Loucy (cell line): Measurements from ENCODE around the gene FMNL2.

Experiments
- H2AFZ ChIP-seq: fragments of 200-600 bp; sonication (generic); 2 replicates; pipeline ENCODE4 v1.6.0; 2016; ENCODE audit warnings: antibody characterized with exemption, mild to moderate bottlenecking, low read length, moderate library complexity
- H3F3A ChIP-seq: fragments of 200-600 bp; 2 replicates; pipeline ENCODE4 v1.6.0; 2016; ENCODE audit warnings: antibody characterized with exemption, low read depth, mild to moderate bottlenecking
- H3K27me3 ChIP-seq: fragments of 200-600 bp; sonication (generic); 2 replicates; pipeline ENCODE4 v1.6.1; 2014; ENCODE audit warnings: low read length, mild to moderate bottlenecking; ENCODE audit not compliant: insufficient read depth, poor library complexity, severe bottlenecking
- H3K36me3 ChIP-seq: fragments of 200-600 bp; sonication (generic); 2 replicates; pipeline ENCODE4 v1.6.1; 2016; ENCODE audit warnings: low read length; ENCODE audit not compliant: insufficient read depth
- H3K4me1 ChIP-seq: fragments of 200-600 bp; sonication (generic); 2 replicates; pipeline ENCODE4 v1.5.1; 2014; ENCODE audit warnings: low read length, mild to moderate bottlenecking; ENCODE audit not compliant: insufficient read depth, poor library complexity, severe bottlenecking
- H3K4me2 ChIP-seq: fragments of 200-600 bp; sonication (generic); 2 replicates; pipeline ENCODE4 v1.6.0; 2014; ENCODE audit warnings: antibody characterized with exemption, low read length, low read depth, mild to moderate bottlenecking; ENCODE audit not compliant: poor library complexity, severe bottlenecking
- H3K4me3 ChIP-seq: fragments of 200-600 bp; sonication (generic); 2 replicates; pipeline ENCODE4 v1.5.1; 2014; ENCODE audit warnings: low read length, mild to moderate bottlenecking, mixed read lengths; ENCODE audit not compliant: poor library complexity, severe bottlenecking
- H3K79me2 ChIP-seq: fragments of 200-600 bp; sonication (generic); 2 replicates; pipeline ENCODE4 v1.6.1; 2014; ENCODE audit warnings: low read length; ENCODE audit not compliant: insufficient read depth
- H3K9ac ChIP-seq: fragments of 200-600 bp; sonication (generic); 2 replicates; pipeline ENCODE4 v1.6.0; 2014; ENCODE audit warnings: mild to moderate bottlenecking, low read depth, low read length, moderate library complexity; ENCODE audit not compliant: poor library complexity, severe bottlenecking
- H3K9me2 ChIP-seq: fragments of 200-600 bp; sonication (generic); replicated peaks from 2 replicates; pipeline ENCODE4 v1.6.1; 2016; ENCODE audit warnings: low read depth, low read length, mixed read lengths
- H3K9me3 ChIP-seq: fragments of 200-600 bp; sonication (generic); 2 replicates; pipeline ENCODE4 v1.6.1; 2014; ENCODE audit warnings: mild to moderate bottlenecking, antibody characterized with exemption, low read length, low read depth; ENCODE audit not compliant: insufficient read depth
- H4K20me1 ChIP-seq: fragments of 200-600 bp; sonication (generic); 2 replicates; pipeline ENCODE4 v1.6.0; 2014; ENCODE audit warnings: antibody characterized with exemption, low read length, mild to moderate bottlenecking; ENCODE audit not compliant: insufficient read depth, poor library complexity, severe bottlenecking
- CTCF ChIP-seq: fragments of 200-600 bp; sonication (generic); conservative IDR thresholded peaks from 2 replicates; pipeline ENCODE4 v1.5.1; 2014; ENCODE audit warnings: mild to moderate bottlenecking, antibody characterized with exemption, low read length
- EZH2phosphoT487 ChIP-seq: fragments of 200-600 bp; IDR thresholded peaks from 2 replicates; pipeline ENCODE4 v1.6.1; 2018; ENCODE audit warnings: antibody characterized with exemption, mild to moderate bottlenecking, moderate library complexity, borderline replicate concordance

FMNL2 gene

GRCh38 chr2:152350155-152350679, 15.2 kb downstream of the FMNL2 start:
- Histone ChIP-seq H3K4me2 (no peak overlapping the region), H3K79me2 (no peaks in the 10 kb centered on the region), H2AFZ (no peak overlapping the region), H3F3A (no peaks in the 10 kb centered on the region), H3K9me2 (no peaks in the 10 kb centered on the region), H3K27me3 (no peaks in the 10 kb centered on the region), H3K4me1 (no peaks in the 10 kb centered on the region), H3K36me3 (no peaks in the 10 kb centered on the region), H3K9ac (no peak overlapping the region), H4K20me1 (no peaks in the 10 kb centered on the region), H3K9me3 (no peaks in the 10 kb centered on the region), H3K4me3 (no peak overlapping the region)
- no peak for TF ChIP-seq CTCF
- no peak for TF ChIP-seq EZH2phosphoT487

GRCh38 chr2:152352616-152353015, 17.6 kb downstream of the FMNL2 start:
- no peaks in the 10 kb centered on the region for H3K9me3 ChIP-seq
- H3K9ac ChIP-seq = no peak overlapping the region
- H3K36me3 ChIP-seq = no peaks in the 10 kb centered on the region
- no peak for TF ChIP-seq CTCF
- TF ChIP-seq EZH2phosphoT487 = no peak
- H3K4me3 ChIP-seq = no peak overlapping the region
- H3K4me2 ChIP-seq = no peak overlapping the region
- H4K20me1 ChIP-seq = no peaks in the 10 kb centered on the region
- H3K4me1 ChIP-seq = no peaks in the 10 kb centered on the region
- no peak overlapping the region for H2AFZ ChIP-seq
- no peaks in the 10 kb centered on the region for H3K79me2 ChIP-seq
- no peaks in the 10 kb centered on the region for H3F3A ChIP-seq
- H3K27me3 ChIP-seq = no peaks in the 10 kb centered on the region
- H3K9me2 ChIP-seq = no peaks in the 10 kb centered on the region

- Histone ChIP-seq H3K79me2 (no peaks in the 10 kb centered on the region), H3K4me3 (no peak overlapping the region), H3K9me2 (no peaks in the 10 kb centered on the region), H3F3A (no peaks in the 10 kb centered on the region), H3K9ac (no peak overlapping the region), H2AFZ (no peak overlapping the region), H3K4me1 (no peaks in the 10 kb centered on the region), H3K27me3 (no peaks in the 10 kb centered on the region), H4K20me1 (no peaks in the 10 kb centered on the region), H3K9me3 (no peaks in the 10 kb centered on the region), H3K36me3 (no peaks in the 10 kb centered on the region), H3K4me2 (no peak overlapping the region)
- TF ChIP-seq CTCF = no peak
These were observed 18.4 kb downstream of the FMNL2 start for GRCh38 chr2:152353364-152353763.
